Measurements from ENCODE around the gene U2AF2.

- TF ChIP-seq CTCF (IDR thresholded peaks at IDR 0.05) (no peak), EP300 (IDR thresholded peaks at IDR 0.05) (no peak)
Observed at GRCh38 chr19:55705972-55706371, 51.1 kb downstream of the U2AF2 start.

Measured in ovary (tissue), 3 donors.